Measurements from ENCODE around the gene PAQR5. TPM values are rescaled to one million over a fixed set of nuclear protein-coding genes. Genes with fewer than 3 reads are reported as not detected.

PAQR5 gene
- total RNA-seq, 3 donors from 2014 or later = 0.96 to 2.6 (median 2.0) TPM

- H3K27me3 ChIP-seq = no peaks in the 10 kb centered on the region
- intact Hi-C loops (cut with DNase I; ENCODE audit: low total_unique reads) = no loop called here
- DNase-seq (ENCODE audit: low spot score in 2 of 2) = no peak
Measured at GRCh38 chr15:69272891-69273290, 25.8 kb upstream of the PAQR5 start.

GRCh38 chr15:69275074-69275670 is 23.5 kb upstream of the PAQR5 start:
- intact Hi-C loops (cut with DNase I; ENCODE audit: low total_unique reads) = no loop called here
- no peaks in the 10 kb centered on the region for H3K36me3 ChIP-seq
- no peak for DNase-seq (ENCODE audit: low spot score in 2 of 2)
- no peak overlapping the region for H3K4me3 ChIP-seq
- H3K4me1 ChIP-seq = no peaks in the 10 kb centered on the region
- no peaks in the 10 kb centered on the region for H3K9me3 ChIP-seq
- TF ChIP-seq CTCF (IDR thresholded peaks at IDR 0.05) (no peak), POLR2A (IDR thresholded peaks at IDR 0.05) (no peak), POLR2AphosphoS5 (IDR thresholded peaks at IDR 0.05) (no peak)
- no peak overlapping the region for H3K27ac ChIP-seq
- no peaks in the 10 kb centered on the region for H3K27me3 ChIP-seq

More at GRCh38 chr15:69272891-69273290, 25.8 kb upstream of the PAQR5 start:
- no peak overlapping the region for H3K27ac ChIP-seq
- H3K4me1 ChIP-seq = no peaks in the 10 kb centered on the region
- TF ChIP-seq POLR2A (IDR thresholded peaks at IDR 0.05) (no peak), POLR2AphosphoS5 (IDR thresholded peaks at IDR 0.05) (no peak), CTCF (IDR thresholded peaks at IDR 0.05) (no peak)
- H3K4me3 ChIP-seq = no peak overlapping the region
- no peaks in the 10 kb centered on the region for H3K9me3 ChIP-seq
- no peaks in the 10 kb centered on the region for H3K36me3 ChIP-seq

GRCh38 chr15:69275933-69276560 is 22.7 kb upstream of the PAQR5 start:
- Histone ChIP-seq H3K36me3 (no peaks in the 10 kb centered on the region), H3K27me3 (no peaks in the 10 kb centered on the region), H3K27ac (no peak overlapping the region), H3K9me3 (no peaks in the 10 kb centered on the region), H3K4me1 (no peaks in the 10 kb centered on the region), H3K4me3 (no peak overlapping the region)
- no peak for TF ChIP-seq POLR2A (IDR thresholded peaks at IDR 0.05)
- no peak for TF ChIP-seq POLR2AphosphoS5 (IDR thresholded peaks at IDR 0.05)
- TF ChIP-seq CTCF (IDR thresholded peaks at IDR 0.05) = no peak
- intact Hi-C loops (cut with DNase I; ENCODE audit: low total_unique reads) = no loop called here
- DNase-seq (ENCODE audit: low spot score in 2 of 2) = no peak

GRCh38 chr15:69277316-69277715 is 21.4 kb upstream of the PAQR5 start:
- Histone ChIP-seq H3K4me3 (no peak overlapping the region), H3K9me3 (no peaks in the 10 kb centered on the region), H3K27ac (no peak overlapping the region), H3K4me1 (no peaks in the 10 kb centered on the region), H3K27me3 (no peaks in the 10 kb centered on the region), H3K36me3 (no peaks in the 10 kb centered on the region)
- intact Hi-C loops (cut with DNase I; ENCODE audit: low total_unique reads) = no loop called here
- no peak for DNase-seq (ENCODE audit: low spot score in 2 of 2)
- TF ChIP-seq POLR2A (IDR thresholded peaks at IDR 0.05) (no peak), CTCF (IDR thresholded peaks at IDR 0.05) (no peak)

DNA sequence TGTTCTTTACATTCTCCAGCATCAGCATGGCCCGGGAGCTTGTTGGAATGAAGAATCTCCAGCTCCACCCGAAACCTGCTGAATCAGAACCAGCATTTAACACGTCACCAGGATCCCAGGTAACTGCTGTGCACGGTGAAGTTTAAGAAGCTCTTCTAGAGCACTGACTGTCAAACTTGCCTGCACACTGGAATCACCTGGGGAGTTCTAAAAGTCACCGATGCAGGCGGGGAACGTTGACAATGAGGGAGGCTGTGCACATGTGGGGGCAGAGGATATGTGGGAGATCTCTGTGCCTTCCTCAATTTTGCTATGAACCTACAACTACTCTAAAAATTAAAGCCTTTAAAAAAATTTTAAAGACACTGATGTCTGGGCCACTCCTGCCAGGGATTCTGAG is 19.1 kb upstream of the PAQR5 start:
- H3K9me3 ChIP-seq = no peaks in the 10 kb centered on the region
- no peak for DNase-seq (ENCODE audit: low spot score in 2 of 2)
- no peaks in the 10 kb centered on the region for H3K4me1 ChIP-seq
- H3K27ac ChIP-seq = no peak overlapping the region
- no peak overlapping the region for H3K4me3 ChIP-seq
- no peaks in the 10 kb centered on the region for H3K36me3 ChIP-seq
- no peaks in the 10 kb centered on the region for H3K27me3 ChIP-seq
- intact Hi-C loops (cut with DNase I; ENCODE audit: low total_unique reads) = no loop called here
- TF ChIP-seq CTCF (IDR thresholded peaks at IDR 0.05) = no peak
